ENCODE data around the gene ECT2L. TPM values are rescaled to one million over a fixed set of nuclear protein-coding genes. Genes with fewer than 3 reads are reported as not detected.

The ECT2L gene
- total RNA-seq, 1 donor from 2014 or later: not detected

DNA sequence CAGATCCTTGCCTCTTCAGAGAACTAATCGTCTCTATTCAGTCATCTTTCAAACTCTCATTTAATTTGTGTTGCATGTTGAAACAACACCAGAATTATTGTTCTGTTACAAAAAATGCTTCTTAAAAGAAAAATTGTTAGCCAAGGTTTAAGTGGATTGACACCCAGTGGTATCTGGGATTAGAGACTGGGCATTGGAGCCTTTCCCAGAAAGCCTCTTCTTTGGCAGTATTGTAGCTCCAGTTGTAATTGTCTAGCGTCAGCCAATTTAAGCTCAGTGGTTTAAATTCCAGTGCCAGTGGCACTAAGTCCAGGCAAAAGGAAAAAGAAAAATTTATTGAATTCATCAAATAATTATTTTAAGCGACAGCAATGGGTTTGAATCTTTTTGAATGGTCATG lies 21.5 kb upstream of the ECT2L start:
- Histone ChIP-seq H3K27ac (ENCODE audit: low read depth, low read length) (peak overlapping the region; percentile 97), H3K4me1 (ENCODE audit: insufficient read depth, low read length) (peaks cover 11% of the 10 kb centered on the region)
- no peak overlapping the region for H3K27ac Mint-ChIP-seq (ENCODE audit: unreplicated experiment)

DNA sequence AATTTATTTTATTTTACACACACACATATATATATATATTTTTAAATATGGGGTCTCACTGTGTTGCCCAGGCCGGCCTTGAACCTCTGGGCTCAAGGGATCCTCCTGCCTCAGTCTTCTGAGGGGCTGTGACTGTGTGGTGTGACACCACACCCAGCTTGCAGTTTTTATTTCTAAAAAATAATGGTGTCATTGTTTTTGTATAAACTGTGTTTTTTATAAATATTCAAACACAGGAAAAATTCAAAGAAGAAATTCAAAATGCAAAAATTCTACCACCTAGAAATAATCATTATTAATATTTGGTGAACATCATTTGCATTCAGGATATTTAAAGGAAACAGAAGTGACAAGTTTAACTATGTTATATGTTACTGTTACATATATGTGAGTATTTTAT lies 19.2 kb upstream of the ECT2L start:
- Histone ChIP-seq H3K4me1 (ENCODE audit: insufficient read depth, low read length) (peaks cover 11% of the 10 kb centered on the region), H3K4me2 (ENCODE audit: low read length) (no peak overlapping the region), H3K79me2 (ENCODE audit: insufficient read depth, low read length) (no peaks in the 10 kb centered on the region), H3K27ac (ENCODE audit: low read depth, low read length) (no peak overlapping the region), H2AFZ (ENCODE audit: low read depth, low read length) (no peak overlapping the region), H3K9ac (ENCODE audit: low read length) (no peak overlapping the region), H3K4me3 (ENCODE audit: insufficient read depth, low read depth, low read length) (no peak overlapping the region), H4K20me1 (ENCODE audit: insufficient read depth, low read length) (no peaks in the 10 kb centered on the region), H3K9me3 (ENCODE audit: insufficient read depth, low read depth, low read length) (no peaks in the 10 kb centered on the region), H3K36me3 (ENCODE audit: insufficient read depth, low read length) (peaks cover 4% of the 10 kb centered on the region), H3K27me3 (ENCODE audit: insufficient read depth, low read length) (no peaks in the 10 kb centered on the region)
- no peak for DNase-seq (ENCODE audit: low read depth)
- no peaks in the 10 kb centered on the region for H3K4me1 Mint-ChIP-seq (ENCODE audit: low read depth, unreplicated experiment)
- H3K27ac Mint-ChIP-seq (ENCODE audit: unreplicated experiment): no peak overlapping the region
- H3K9me3 Mint-ChIP-seq (ENCODE audit: unreplicated experiment): no peaks in the 10 kb centered on the region
- TF ChIP-seq, protein P1, sequence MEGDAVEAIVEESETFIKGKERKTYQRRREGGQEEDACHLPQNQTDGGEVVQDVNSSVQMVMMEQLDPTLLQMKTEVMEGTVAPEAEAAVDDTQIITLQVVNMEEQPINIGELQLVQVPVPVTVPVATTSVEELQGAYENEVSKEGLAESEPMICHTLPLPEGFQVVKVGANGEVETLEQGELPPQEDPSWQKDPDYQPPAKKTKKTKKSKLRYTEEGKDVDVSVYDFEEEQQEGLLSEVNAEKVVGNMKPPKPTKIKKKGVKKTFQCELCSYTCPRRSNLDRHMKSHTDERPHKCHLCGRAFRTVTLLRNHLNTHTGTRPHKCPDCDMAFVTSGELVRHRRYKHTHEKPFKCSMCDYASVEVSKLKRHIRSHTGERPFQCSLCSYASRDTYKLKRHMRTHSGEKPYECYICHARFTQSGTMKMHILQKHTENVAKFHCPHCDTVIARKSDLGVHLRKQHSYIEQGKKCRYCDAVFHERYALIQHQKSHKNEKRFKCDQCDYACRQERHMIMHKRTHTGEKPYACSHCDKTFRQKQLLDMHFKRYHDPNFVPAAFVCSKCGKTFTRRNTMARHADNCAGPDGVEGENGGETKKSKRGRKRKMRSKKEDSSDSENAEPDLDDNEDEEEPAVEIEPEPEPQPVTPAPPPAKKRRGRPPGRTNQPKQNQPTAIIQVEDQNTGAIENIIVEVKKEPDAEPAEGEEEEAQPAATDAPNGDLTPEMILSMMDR (IDR thresholded peaks at IDR 0.05; ENCODE audit: insufficient read depth, low read depth, low read length): no peak
- no peak for TF ChIP-seq EZH2 (IDR thresholded peaks at IDR 0.05; ENCODE audit: insufficient read depth, low read length)
- H3K4me3 Mint-ChIP-seq (ENCODE audit: unreplicated experiment): no peak overlapping the region
- H3K27me3 Mint-ChIP-seq (ENCODE audit: low read depth, unreplicated experiment): no peaks in the 10 kb centered on the region
- peaks cover 6% of the 10 kb centered on the region for H3K36me3 Mint-ChIP-seq (ENCODE audit: low read depth, unreplicated experiment)
- no peak for FAIRE-seq

More for the DNA sequence above, 21.5 kb upstream of the ECT2L start:
- no peak for DNase-seq (ENCODE audit: low read depth)
- Histone ChIP-seq H2AFZ (ENCODE audit: low read depth, low read length) (peak overlapping the region; percentile 96), H4K20me1 (ENCODE audit: insufficient read depth, low read length) (no peaks in the 10 kb centered on the region), H3K27me3 (ENCODE audit: insufficient read depth, low read length) (no peaks in the 10 kb centered on the region), H3K9ac (ENCODE audit: low read length) (peak overlapping the region; percentile 92), H3K79me2 (ENCODE audit: insufficient read depth, low read length) (no peaks in the 10 kb centered on the region), H3K36me3 (ENCODE audit: insufficient read depth, low read length) (no peaks in the 10 kb centered on the region), H3K4me2 (ENCODE audit: low read length) (peak overlapping the region; percentile 94), H3K9me3 (ENCODE audit: insufficient read depth, low read depth, low read length) (no peaks in the 10 kb centered on the region), H3K4me3 (ENCODE audit: insufficient read depth, low read depth, low read length) (peak overlapping the region; percentile 89)
- Mint-ChIP-seq H3K4me1 (ENCODE audit: low read depth, unreplicated experiment) (no peaks in the 10 kb centered on the region), H3K9me3 (ENCODE audit: unreplicated experiment) (no peaks in the 10 kb centered on the region), H3K36me3 (ENCODE audit: low read depth, unreplicated experiment) (peaks cover 6% of the 10 kb centered on the region), H3K4me3 (ENCODE audit: unreplicated experiment) (peak overlapping the region; percentile 98), H3K27me3 (ENCODE audit: low read depth, unreplicated experiment) (no peaks in the 10 kb centered on the region)
- no peak for FAIRE-seq
- TF ChIP-seq, protein P1 (IDR thresholded peaks at IDR 0.05; ENCODE audit: insufficient read depth, low read depth, low read length): no peak
- TF ChIP-seq EZH2 (IDR thresholded peaks at IDR 0.05; ENCODE audit: insufficient read depth, low read length): no peak

DNA sequence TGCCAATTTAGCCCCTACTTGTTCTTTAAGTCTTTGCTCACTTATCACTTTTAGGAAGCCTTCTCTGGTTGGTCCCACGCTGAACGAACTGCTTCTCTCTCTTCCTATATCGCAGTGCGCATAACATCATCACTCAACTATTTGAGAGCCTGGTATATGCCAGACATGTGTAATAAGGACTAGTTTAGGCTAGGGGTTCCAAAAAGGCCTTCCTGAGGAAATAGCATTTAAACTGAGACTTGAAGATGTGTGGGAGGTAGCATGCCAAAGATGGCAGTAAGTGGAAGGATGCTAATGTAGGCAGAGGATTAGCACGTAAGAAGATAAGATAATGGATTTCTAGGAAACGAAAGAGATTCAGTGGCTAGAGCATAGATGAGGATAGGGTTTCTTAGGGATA lies 17.6 kb upstream of the ECT2L start:
- Mint-ChIP-seq H3K27me3 (ENCODE audit: low read depth, unreplicated experiment) (no peaks in the 10 kb centered on the region), H3K27ac (ENCODE audit: unreplicated experiment) (no peak overlapping the region), H3K4me1 (ENCODE audit: low read depth, unreplicated experiment) (no peaks in the 10 kb centered on the region), H3K4me3 (ENCODE audit: unreplicated experiment) (no peak overlapping the region), H3K36me3 (ENCODE audit: low read depth, unreplicated experiment) (peaks cover 6% of the 10 kb centered on the region), H3K9me3 (ENCODE audit: unreplicated experiment) (no peaks in the 10 kb centered on the region)
- Histone ChIP-seq H3K4me1 (ENCODE audit: insufficient read depth, low read length) (peaks cover 6% of the 10 kb centered on the region), H3K27me3 (ENCODE audit: insufficient read depth, low read length) (no peaks in the 10 kb centered on the region), H3K79me2 (ENCODE audit: insufficient read depth, low read length) (no peaks in the 10 kb centered on the region), H3K9ac (ENCODE audit: low read length) (no peak overlapping the region), H3K4me3 (ENCODE audit: insufficient read depth, low read depth, low read length) (no peak overlapping the region), H3K9me3 (ENCODE audit: insufficient read depth, low read depth, low read length) (no peaks in the 10 kb centered on the region), H4K20me1 (ENCODE audit: insufficient read depth, low read length) (no peaks in the 10 kb centered on the region), H3K4me2 (ENCODE audit: low read length) (no peak overlapping the region), H3K27ac (ENCODE audit: low read depth, low read length) (no peak overlapping the region), H3K36me3 (ENCODE audit: insufficient read depth, low read length) (peaks cover 4% of the 10 kb centered on the region), H2AFZ (ENCODE audit: low read depth, low read length) (no peak overlapping the region)
- DNase-seq (ENCODE audit: low read depth): no peak
- FAIRE-seq: no peak
- TF ChIP-seq EZH2 (IDR thresholded peaks at IDR 0.05; ENCODE audit: insufficient read depth, low read length): no peak
- TF ChIP-seq, protein P1 (IDR thresholded peaks at IDR 0.05; ENCODE audit: insufficient read depth, low read depth, low read length): no peak
